ENCODE data around the gene SGPP2.

SGPP2 gene, protein sequence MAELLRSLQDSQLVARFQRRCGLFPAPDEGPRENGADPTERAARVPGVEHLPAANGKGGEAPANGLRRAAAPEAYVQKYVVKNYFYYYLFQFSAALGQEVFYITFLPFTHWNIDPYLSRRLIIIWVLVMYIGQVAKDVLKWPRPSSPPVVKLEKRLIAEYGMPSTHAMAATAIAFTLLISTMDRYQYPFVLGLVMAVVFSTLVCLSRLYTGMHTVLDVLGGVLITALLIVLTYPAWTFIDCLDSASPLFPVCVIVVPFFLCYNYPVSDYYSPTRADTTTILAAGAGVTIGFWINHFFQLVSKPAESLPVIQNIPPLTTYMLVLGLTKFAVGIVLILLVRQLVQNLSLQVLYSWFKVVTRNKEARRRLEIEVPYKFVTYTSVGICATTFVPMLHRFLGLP

DNA sequence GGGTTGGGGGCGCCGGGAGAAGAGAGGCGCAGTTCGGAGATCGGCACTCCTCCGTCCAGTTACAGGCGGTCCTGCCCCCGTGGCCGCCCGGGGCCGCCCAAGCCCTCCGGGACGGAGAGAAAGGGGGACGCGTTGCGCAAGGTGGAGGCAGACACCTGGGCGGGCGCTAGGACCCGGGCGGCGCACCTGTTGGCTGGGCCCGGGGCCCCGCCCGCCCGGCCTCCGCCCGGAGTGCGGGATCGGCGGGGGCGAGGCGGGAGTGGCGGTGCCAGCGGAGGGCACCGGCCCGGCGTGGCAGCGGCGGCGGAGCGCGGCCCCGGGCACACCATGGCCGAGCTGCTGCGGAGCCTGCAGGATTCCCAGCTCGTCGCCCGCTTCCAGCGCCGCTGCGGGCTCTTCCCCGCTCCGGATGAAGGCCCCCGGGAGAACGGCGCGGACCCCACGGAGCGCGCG lies at the start of gene SGPP2:
Gene SGPP2, plus strand, starts transcription at position 268 of the 453 bp plus-strand sequence. Its CDS starts 60 bp downstream, at position 328.
- TF ChIP-seq, protein P1, sequence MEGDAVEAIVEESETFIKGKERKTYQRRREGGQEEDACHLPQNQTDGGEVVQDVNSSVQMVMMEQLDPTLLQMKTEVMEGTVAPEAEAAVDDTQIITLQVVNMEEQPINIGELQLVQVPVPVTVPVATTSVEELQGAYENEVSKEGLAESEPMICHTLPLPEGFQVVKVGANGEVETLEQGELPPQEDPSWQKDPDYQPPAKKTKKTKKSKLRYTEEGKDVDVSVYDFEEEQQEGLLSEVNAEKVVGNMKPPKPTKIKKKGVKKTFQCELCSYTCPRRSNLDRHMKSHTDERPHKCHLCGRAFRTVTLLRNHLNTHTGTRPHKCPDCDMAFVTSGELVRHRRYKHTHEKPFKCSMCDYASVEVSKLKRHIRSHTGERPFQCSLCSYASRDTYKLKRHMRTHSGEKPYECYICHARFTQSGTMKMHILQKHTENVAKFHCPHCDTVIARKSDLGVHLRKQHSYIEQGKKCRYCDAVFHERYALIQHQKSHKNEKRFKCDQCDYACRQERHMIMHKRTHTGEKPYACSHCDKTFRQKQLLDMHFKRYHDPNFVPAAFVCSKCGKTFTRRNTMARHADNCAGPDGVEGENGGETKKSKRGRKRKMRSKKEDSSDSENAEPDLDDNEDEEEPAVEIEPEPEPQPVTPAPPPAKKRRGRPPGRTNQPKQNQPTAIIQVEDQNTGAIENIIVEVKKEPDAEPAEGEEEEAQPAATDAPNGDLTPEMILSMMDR (IDR thresholded peaks at IDR 0.05; ENCODE audit: low read length, missing control alignments), result no peak
- peak within 1 kb of the TSS; percentile 17 for H3K4me3 ChIP-seq (replicated peaks; ENCODE audit: low read depth, low read length)
- DNase-seq (ENCODE audit: low read depth), result no peak

DNA sequence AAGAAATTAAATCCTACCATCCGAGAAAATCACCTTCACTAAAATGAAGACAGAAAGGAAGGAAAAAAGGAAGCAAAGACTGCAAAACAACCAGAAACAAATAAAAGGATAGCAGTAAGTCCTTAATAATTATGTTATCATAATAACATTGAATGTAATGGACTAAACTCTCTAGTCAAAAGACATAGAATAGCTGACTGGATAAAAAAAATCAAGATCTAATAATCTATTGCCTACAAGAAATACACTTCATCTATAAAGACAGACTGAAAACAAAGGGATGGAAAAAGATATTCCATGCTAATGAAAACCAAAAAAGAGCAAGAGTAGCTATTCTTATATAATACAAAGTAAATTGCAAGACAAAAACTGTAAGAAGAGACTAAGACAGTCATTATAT lies 48.5 kb upstream of the SGPP2 start:
- TF ChIP-seq, protein P1 (IDR thresholded peaks at IDR 0.05; ENCODE audit: low read length, missing control alignments), result no peak
- DNase-seq (ENCODE audit: low read depth), result no peak
- H3K4me3 ChIP-seq (replicated peaks; ENCODE audit: low read depth, low read length), result no peak overlapping the region

DNA sequence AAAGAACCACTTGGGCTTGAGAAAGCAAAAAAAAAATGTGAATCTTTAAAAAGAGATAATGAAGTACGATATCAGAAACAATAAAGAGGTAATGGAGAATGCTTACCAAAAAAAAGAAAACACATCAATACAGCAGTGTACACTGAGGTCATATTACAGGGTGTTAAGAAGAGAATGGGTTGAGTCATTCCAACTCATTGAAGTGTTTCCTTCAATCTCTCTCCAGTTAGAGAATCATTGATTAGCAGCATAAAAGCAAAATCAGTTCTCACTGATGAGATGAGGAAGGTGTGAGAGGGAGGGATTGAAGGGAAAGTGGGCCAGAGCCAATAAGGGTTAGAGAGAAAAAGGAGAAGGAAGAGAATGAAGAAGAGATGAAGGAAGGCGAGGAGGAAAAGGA lies 43.9 kb upstream of the SGPP2 start:
- TF ChIP-seq, protein P1 (IDR thresholded peaks at IDR 0.05; ENCODE audit: low read length, missing control alignments), result no peak
- H3K4me3 ChIP-seq (replicated peaks; ENCODE audit: low read depth, low read length), result no peak overlapping the region
- DNase-seq (ENCODE audit: low read depth), result no peak

DNA sequence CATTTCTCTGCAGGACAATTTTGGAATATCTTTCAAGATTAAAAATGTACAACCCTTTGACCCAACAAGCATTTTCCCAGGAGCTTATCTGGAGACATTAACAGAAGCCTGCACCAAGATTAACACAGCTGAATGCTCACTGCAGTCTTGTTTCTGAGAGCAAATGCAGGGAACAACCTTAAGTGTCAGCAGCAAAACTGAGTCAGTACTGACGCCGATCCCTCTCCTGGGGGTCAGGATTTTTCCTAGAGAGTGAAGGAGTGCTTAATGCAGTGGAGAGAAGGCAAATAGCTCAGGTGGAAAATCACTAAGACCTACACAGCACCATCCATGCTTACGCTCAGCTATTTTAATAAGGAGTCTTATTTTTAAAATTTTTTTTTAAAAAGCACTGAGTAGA lies 42.8 kb upstream of the SGPP2 start:
- no peak for DNase-seq (ENCODE audit: low read depth)
- no peak overlapping the region for H3K4me3 ChIP-seq (replicated peaks; ENCODE audit: low read depth, low read length)
- TF ChIP-seq, protein P1 (IDR thresholded peaks at IDR 0.05; ENCODE audit: low read length, missing control alignments), result no peak

DNA sequence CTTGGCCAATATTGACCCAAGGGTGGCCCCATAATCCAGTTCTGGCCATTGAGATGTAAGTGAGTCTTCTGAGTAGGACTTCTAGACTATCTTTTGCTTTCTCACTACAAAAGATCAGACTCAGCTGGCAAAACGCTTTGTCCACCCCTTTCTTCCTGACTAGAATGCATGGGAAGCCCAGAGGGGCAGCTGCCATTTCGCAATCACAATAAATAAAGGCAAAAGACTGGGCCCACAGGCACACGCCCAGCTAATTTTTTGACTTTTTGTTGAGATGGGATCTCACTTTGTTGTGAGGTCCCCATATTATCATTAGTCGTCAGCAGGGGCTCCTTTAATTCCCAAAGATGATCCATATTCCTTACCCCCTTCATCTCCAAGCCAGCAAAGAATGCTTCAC lies 41.1 kb upstream of the SGPP2 start:
- TF ChIP-seq, protein P1 (IDR thresholded peaks at IDR 0.05; ENCODE audit: low read length, missing control alignments), result no peak
- H3K4me3 ChIP-seq (replicated peaks; ENCODE audit: low read depth, low read length), result no peak overlapping the region
- DNase-seq (ENCODE audit: low read depth), result no peak

DNA sequence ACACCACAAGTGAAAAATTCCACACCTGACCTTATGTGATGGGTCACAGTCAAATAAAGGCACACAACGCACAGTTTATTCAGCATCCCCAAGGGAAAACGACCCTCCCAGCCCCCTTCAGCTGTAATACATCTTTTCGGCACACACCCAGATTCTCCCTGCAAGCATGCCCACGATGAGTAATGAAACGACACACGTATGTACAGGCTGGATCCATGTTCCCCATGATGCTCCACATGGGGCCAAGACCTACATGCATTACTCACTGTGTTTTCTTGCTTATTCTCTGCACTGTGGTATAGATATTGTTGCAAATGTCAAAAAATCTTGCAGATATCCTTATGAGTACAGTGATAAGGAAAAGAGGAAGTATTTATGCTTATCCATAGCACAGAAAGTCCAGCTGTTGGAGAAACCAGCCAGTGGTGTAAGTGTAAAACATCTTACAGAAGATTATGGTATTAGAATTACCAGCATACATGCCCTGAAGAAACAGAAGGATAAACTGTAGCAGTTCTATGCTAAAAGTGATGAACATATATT lies 32.5 kb upstream of the SGPP2 start:
- TF ChIP-seq, protein P1 (IDR thresholded peaks at IDR 0.05; ENCODE audit: low read length, missing control alignments), result no peak
- H3K4me3 ChIP-seq (replicated peaks; ENCODE audit: low read depth, low read length), result no peak overlapping the region

More for the DNA sequence above, 32.5 kb upstream of the SGPP2 start:
- DNase-seq (ENCODE audit: low read depth), result no peak

All from fibroblast of pulmonary artery (primary cell).